H1 (cell line): ENCODE measurements around the gene CEBPE. TPM values are rescaled to one million over a fixed set of nuclear protein-coding genes. Genes with fewer than 3 reads are reported as not detected.

Experiments used
- CTCF ChIA-PET: fragments of 300-600 bp; sonication (Branson Sonifier 250); formaldehyde crosslinking; loops from one replicate; lab custom pipeline; 2021; ENCODE audit not compliant: partially characterized antibody; lab: Charles Lee
- POLR2A ChIA-PET: fragments of 300-600 bp; sonication (Branson Sonifier 250); formaldehyde crosslinking; loops from one replicate; lab custom pipeline; 2021; ENCODE audit warnings: inconsistent platforms; ENCODE audit not compliant: partially characterized antibody; lab: Charles Lee
- DNase-seq, 2 experiments: peaks; one replicate each; pipeline versions ENCODE4 v3.0.0 to v3.0.0-alpha.2; 2010 to 2022; ENCODE audit warnings: low spot score in 2 of 2, low read depth in 1 of 2, mixed read lengths in 1 of 2
- FAIRE-seq: peaks from 2 replicates; lab custom pipeline; 2011; peaks lifted over from hg19 to GRCh38; lab: Jason Lieb, UNC
- H2AFZ ChIP-seq: 2 replicates; pipeline ENCODE4 v1.8.1; 2012; ENCODE audit warnings: low read length, inconsistent platforms
- H2AK5ac ChIP-seq: 2 replicates; pipeline ENCODE4 v1.6.1; 2013; ENCODE audit warnings: low read depth, low read length
- H2BK120ac ChIP-seq: replicated peaks from 2 replicates; pipeline ENCODE3; 2013; ENCODE audit warnings: low read depth, low read length, inconsistent platforms
- H2BK12ac ChIP-seq: 2 replicates; pipeline ENCODE4 v1.6.1; 2013; ENCODE audit warnings: low read depth, low read length
- H2BK15ac ChIP-seq: 2 replicates; pipeline ENCODE4 v1.6.1; 2013; ENCODE audit warnings: low read length
- H2BK20ac ChIP-seq: 2 replicates; pipeline ENCODE4 v1.6.1; 2013; ENCODE audit warnings: low read length
- H2BK5ac ChIP-seq: 2 replicates; pipeline ENCODE4 v1.6.1; 2013; ENCODE audit warnings: low read depth, low read length
- H3K14ac ChIP-seq: 2 replicates; pipeline ENCODE4 v1.6.1; 2013; ENCODE audit warnings: inconsistent platforms; ENCODE audit not compliant: insufficient read length
- H3K18ac ChIP-seq: 2 replicates; pipeline ENCODE4 v1.6.1; 2013; ENCODE audit warnings: low read length; ENCODE audit errors: extremely low read depth
- H3K23ac ChIP-seq: 2 replicates; pipeline ENCODE4 v1.6.1; 2013; ENCODE audit warnings: inconsistent platforms; ENCODE audit not compliant: insufficient read length
- H3K23me2 ChIP-seq: 2 replicates; pipeline ENCODE4 v1.6.1; 2013; ENCODE audit warnings: low read depth, low read length
- H3K27ac ChIP-seq: 2 replicates; pipeline ENCODE4 v1.6.1; 2011; ENCODE audit warnings: low read depth, low read length, inconsistent platforms
- H3K27me3 ChIP-seq, 4 experiments: replicated peaks in 1 of 4; 1 replicate in 1 of 4; 2 replicates in 3 of 4; pipeline versions ENCODE4 v1.6.1 to v1.8.1; 2011 to 2013; ENCODE audit warnings: low read length in 3 of 4, mild to moderate bottlenecking in 3 of 4, inconsistent platforms in 2 of 4, mixed read lengths in 2 of 4, moderate library complexity in 1 of 4; ENCODE audit not compliant: control insufficient read depth in 3 of 4, insufficient read depth in 3 of 4; ENCODE audit errors: extremely low read depth in 1 of 4
- H3K36me3 ChIP-seq, 4 experiments: 2 replicates each; pipeline versions ENCODE4 v1.6.1 to v1.8.1; 2011 to 2013; ENCODE audit warnings: mild to moderate bottlenecking in 4 of 4, low read length in 3 of 4, moderate library complexity in 2 of 4, control low read depth in 1 of 4, inconsistent platforms in 1 of 4; ENCODE audit not compliant: insufficient read depth in 4 of 4, control insufficient read depth in 2 of 4
- H3K4ac ChIP-seq: replicated peaks from 2 replicates; pipeline ENCODE3; 2013; ENCODE audit warnings: low read length, low read depth, mixed read lengths, inconsistent platforms; ENCODE audit not compliant: insufficient read length
- H3K4me1 ChIP-seq, 4 experiments: replicated peaks in 1 of 4; 1 replicate in 1 of 4; 2 replicates in 3 of 4; pipeline versions ENCODE4 v1.6.1 to v1.8.1; 2011 to 2013; ENCODE audit warnings: low read length in 3 of 4, inconsistent platforms in 2 of 4, mixed read lengths in 1 of 4; ENCODE audit not compliant: insufficient read depth in 4 of 4, control insufficient read depth in 3 of 4
- H3K4me2 ChIP-seq, 2 experiments: 2 replicates each; pipeline versions ENCODE4 v1.6.1 to v1.8.1; 2011 to 2013; ENCODE audit warnings: low read depth in 2 of 2, low read length in 2 of 2, control low read depth in 1 of 2, inconsistent platforms in 1 of 2, mild to moderate bottlenecking in 1 of 2; ENCODE audit not compliant: insufficient read depth in 1 of 2
- H3K4me3 ChIP-seq, 4 experiments: fragments of 200-600, 300-600 bp in 1 of 4; sonication (generic), shearing (Covaris generic), sonication (Bioruptor Twin) in 1 of 4; 2 replicates each; pipeline versions ENCODE4 v1.5.1 to v1.8.1; 2011 to 2016; ENCODE audit warnings: low read length in 4 of 4, low read depth in 3 of 4, control low read depth in 2 of 4, inconsistent platforms in 2 of 4, mild to moderate bottlenecking in 2 of 4, mixed read lengths in 1 of 4, moderate library complexity in 1 of 4; ENCODE audit not compliant: insufficient read depth in 2 of 4; ENCODE audit errors: extremely low read depth in 1 of 4
- H3K56ac ChIP-seq: replicated peaks from 2 replicates; pipeline ENCODE3; 2013; ENCODE audit warnings: low read depth, mild to moderate bottlenecking, mixed read lengths, low read length, inconsistent platforms; ENCODE audit not compliant: insufficient read length
- H3K79me1 ChIP-seq: 2 replicates; pipeline ENCODE4 v1.6.1; 2013; ENCODE audit warnings: low read depth, low read length, control low read depth
- H3K79me2 ChIP-seq, 2 experiments: 2 replicates each; pipeline versions ENCODE4 v1.6.1 to v1.8.1; 2012 to 2013; ENCODE audit warnings: low read length in 2 of 2, mild to moderate bottlenecking in 2 of 2, inconsistent platforms in 1 of 2; ENCODE audit not compliant: insufficient read depth in 2 of 2, control insufficient read depth in 1 of 2
- H3K9ac ChIP-seq, 4 experiments: replicated peaks in 1 of 4; 1 replicate in 1 of 4; 2 replicates in 3 of 4; pipeline versions ENCODE4 v1.6.1 to v1.8.1; 2011 to 2013; ENCODE audit warnings: low read depth in 3 of 4, low read length in 3 of 4, control low read depth in 2 of 4, mild to moderate bottlenecking in 2 of 4, moderate library complexity in 2 of 4, inconsistent platforms in 1 of 4; ENCODE audit errors: extremely low read depth in 1 of 4
- H3K9me3 ChIP-seq, 2 experiments: 2 replicates each; pipeline versions ENCODE4 v1.6.1 to v1.8.1; 2012 to 2013; ENCODE audit warnings: mild to moderate bottlenecking in 2 of 2, moderate library complexity in 2 of 2, control low read depth in 1 of 2, inconsistent platforms in 1 of 2, low read depth in 1 of 2, low read length in 1 of 2, mixed read lengths in 1 of 2; ENCODE audit not compliant: insufficient read depth in 2 of 2
- H4K20me1 ChIP-seq, 2 experiments: replicated peaks in 1 of 2; 2 replicates each; pipeline versions ENCODE3 to v1.8.1; 2011 to 2013; ENCODE audit warnings: inconsistent platforms in 2 of 2, low read length in 2 of 2, mild to moderate bottlenecking in 1 of 2; ENCODE audit not compliant: insufficient read depth in 2 of 2, control insufficient read depth in 1 of 2
- H4K5ac ChIP-seq: 2 replicates; pipeline ENCODE4 v1.6.1; 2013; ENCODE audit warnings: low read length, low read depth, mixed read lengths, inconsistent platforms; ENCODE audit not compliant: insufficient read length
- H4K8ac ChIP-seq: 2 replicates; pipeline ENCODE4 v1.8.0; 2013; ENCODE audit warnings: mild to moderate bottlenecking, moderate library complexity, low read length, inconsistent platforms; ENCODE audit not compliant: insufficient read depth; ENCODE audit errors: extremely low read depth
- H4K91ac ChIP-seq: replicated peaks from 2 replicates; pipeline ENCODE3; 2013; ENCODE audit warnings: low read length, mixed read lengths, inconsistent platforms; ENCODE audit not compliant: insufficient read length
- BCL11A ChIP-seq, 2 experiments: IDR thresholded peaks; one replicate each; pipeline ENCODE4 v1.6.1; 2011; ENCODE audit warnings: low read depth in 2 of 2, low read length in 2 of 2, mild to moderate bottlenecking in 2 of 2
- BRCA1 ChIP-seq: IDR thresholded peaks from 2 replicates; pipeline ENCODE4 v1.6.1; 2012; ENCODE audit warnings: low read depth, low read length, improper control_type of control experiment
- FOSL1 ChIP-seq: IDR thresholded peaks from 2 replicates; pipeline ENCODE4 v1.6.1; 2011; ENCODE audit warnings: mild to moderate bottlenecking, low read depth, low read length, moderate library complexity; ENCODE audit not compliant: insufficient read depth
- NRF1 ChIP-seq: IDR thresholded peaks from 2 replicates; pipeline ENCODE4 v1.6.1; 2011; ENCODE audit warnings: mild to moderate bottlenecking, low read depth, low read length, improper control_type of control experiment
- PHF8 ChIP-seq: fragments of 200-600 bp; sonication (generic); conservative IDR thresholded peaks from 2 replicates; pipeline ENCODE4 v1.7.1; 2012; ENCODE audit warnings: low read depth, mild to moderate bottlenecking, inconsistent platforms, low read length, moderate library complexity
- SP2 ChIP-seq: IDR thresholded peaks from 2 replicates; pipeline ENCODE4 v1.6.1; 2012; ENCODE audit warnings: mild to moderate bottlenecking, low read length, inconsistent platforms
- TEAD4 ChIP-seq: IDR thresholded peaks from 2 replicates; pipeline ENCODE4 v1.6.1; 2012; ENCODE audit warnings: low read depth, low read length, inconsistent platforms, mixed read lengths
- YY1 ChIP-seq: IDR thresholded peaks from 2 replicates; pipeline ENCODE4 v1.6.1; 2011; ENCODE audit warnings: low read depth, mild to moderate bottlenecking, low read length
- WGBS, 2 experiments: shearing (Covaris generic) in 1 of 2; methylation state at CpG; one replicate each; pipeline versions ENCODE4 v1.1.6 to v1.1.7; 2013 to 2015; ENCODE audit warnings: low lambda C conversion rate in 2 of 2, mixed read lengths in 2 of 2, inconsistent platforms in 1 of 2, low coverage in 1 of 2, missing lambda C conversion rate in 1 of 2; ENCODE audit not compliant: insufficient replicate concordance in 2 of 2, insufficient coverage in 1 of 2, insufficient read length in 1 of 2; ENCODE audit errors: extremely low coverage in 1 of 2, missing lambda C conversion rate in 1 of 2; 5-methylcytosine and 5-hydroxymethylcytosine counted together
- polyA plus RNA-seq, 7 experiments: library from polyadenylated mRNA; depleted of rRNA in 3 of 7; stranded (reverse) in 5 of 7; unstranded in 2 of 7; fragments of >200 nt in 5 of 7; fragments of 200-250 nt in 2 of 7; gene quantifications; 1 replicate in 5 of 7; 2 replicates in 1 of 7; 4 replicates in 1 of 7; pipeline versions ENCODE4 v1.2.1 to v1.2.3, GENCODE V29; 2011 to 2013; ENCODE audit warnings: missing spikeins in 2 of 7, mixed read lengths in 2 of 7
- total RNA-seq: library from RNA; stranded (reverse); fragmentation: NEBNext Ultra II Directional; extraction: Animal tissue kit (Norgen Biotek cat#: 25700); gene quantifications from 2 replicates; pipeline ENCODE4 v1.2.1, GENCODE V29; 2021
- TF ChIP-seq, protein P1 (sequence below): IDR thresholded peaks from 2 replicates; pipeline ENCODE4 v1.6.1; 2012; ENCODE audit warnings: inconsistent platforms
- TF ChIP-seq, protein P2 (sequence below): IDR thresholded peaks from 2 replicates; pipeline ENCODE4 v1.6.1; 2011; ENCODE audit warnings: low read length, improper control_type of control experiment

The CEBPE gene
- total and polyA plus RNA-seq, 2 of the 8 experiments (the other 6 are each of a cell fraction or from before 2014, with no cell fraction given), result 0.05 TPM; not detected in 1

DNA sequence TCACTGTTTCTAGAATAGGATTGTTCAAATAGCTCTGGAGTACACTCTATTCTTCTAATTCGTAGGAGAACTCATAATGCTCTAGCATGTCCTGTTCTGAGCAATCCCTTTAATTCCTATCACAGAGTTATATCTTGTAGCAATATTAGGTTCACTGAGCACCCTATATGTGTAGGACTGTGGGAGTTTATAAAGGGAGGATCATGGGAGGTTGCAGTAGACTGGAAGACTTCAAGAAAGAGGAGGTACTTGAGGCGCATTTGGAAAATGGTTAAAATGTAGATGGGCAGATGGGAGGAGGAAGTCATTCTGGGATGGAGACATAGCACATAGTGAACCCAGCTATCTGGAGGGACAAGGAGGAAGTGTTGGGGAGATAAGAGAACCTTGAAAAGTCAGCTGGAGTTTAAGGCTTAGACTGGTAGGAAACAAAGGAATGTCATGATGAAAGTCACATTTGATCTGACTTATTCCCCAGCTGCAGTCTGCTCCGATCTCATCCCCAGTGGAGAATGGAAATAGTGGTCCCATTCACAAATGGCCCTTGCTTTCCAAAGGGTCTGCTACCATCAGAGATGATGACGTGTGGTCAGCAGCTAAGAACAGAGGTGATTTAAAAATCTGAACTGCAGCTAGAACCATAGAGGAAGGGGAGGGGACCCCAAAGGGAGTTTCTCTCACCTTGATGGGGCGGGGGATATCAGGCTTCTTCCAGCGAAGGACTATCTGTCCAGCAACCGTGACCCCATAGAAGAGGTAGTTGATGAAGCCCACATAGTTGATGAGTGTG is 10.1 kb upstream of the CEBPE start:
- H4K20me1 ChIP-seq, result peaks cover 0 to 2% of the 10 kb centered on the region in 2 experiments
- no peak overlapping the region for H2BK120ac ChIP-seq
- H4K5ac ChIP-seq, result no peak overlapping the region
- DNase-seq, result no peak
- no peak overlapping the region for H3K23ac ChIP-seq
- H2AFZ ChIP-seq, result no peak overlapping the region
- H2AK5ac ChIP-seq, result no peak overlapping the region
- H4K8ac ChIP-seq, result no peak overlapping the region
- no peak overlapping the region for H2BK15ac ChIP-seq
- no peak overlapping the region for H2BK20ac ChIP-seq
- no peak overlapping the region for H4K91ac ChIP-seq
- no peak overlapping the region for H2BK12ac ChIP-seq
- H3K79me1 ChIP-seq, result no peaks in the 10 kb centered on the region
- no peak overlapping the region for H3K4me3 ChIP-seq
- CTCF ChIA-PET, result interaction anchor here (1.1 to 3.4 kb wide), 4 partner anchors 8 to 165 kb away, joined by 3 to 27 read pairs (median 5); no protein-coding TSS in a partner anchor
- POLR2A ChIA-PET, result interaction anchor here (1.0 to 2.1 kb wide), 5 partner anchors 10 to 66 kb away, joined by 3 to 6 read pairs (median 3); partner anchors contain the start of genes ACIN1 and C14orf119
- no peak overlapping the region for H3K14ac ChIP-seq
- H2BK5ac ChIP-seq, result no peak overlapping the region
- H3K18ac ChIP-seq, result no peak overlapping the region
- WGBS, 2 experiments, result 85% methylated on average over 7 of the region's 7 CpGs; no CpG with 5 or more reads in 1 of the 2 experiments
- H3K9me3 ChIP-seq, result no peaks in the 10 kb centered on the region
- H3K4me2 ChIP-seq, result no peak overlapping the region
- H3K27me3 ChIP-seq, result no peaks in the 10 kb centered on the region
- 0 out of 7 replicates have a peak, but pooled peaks cover 0 to 2% (median 0%) of the 10 kb centered on the region in 4 experiments for H3K4me1 ChIP-seq
- H3K23me2 ChIP-seq, result no peaks in the 10 kb centered on the region
- H3K56ac ChIP-seq, result no peak overlapping the region
- no peak overlapping the region for H3K4ac ChIP-seq
- H3K79me2 ChIP-seq, result no peaks in the 10 kb centered on the region
- H3K9ac ChIP-seq, result no peak overlapping the region
- no peak for FAIRE-seq
- H3K36me3 ChIP-seq, result peaks cover 15 to 52% (median 23%) of the 10 kb centered on the region in 4 experiments
- no peak overlapping the region for H3K27ac ChIP-seq
- TF ChIP-seq TEAD4 (no peak), BCL11A (IDR thresholded peaks at IDR 0.05; ENCODE audit: low read depth in 2 of 2, low read length in 2 of 2) (no peak), PHF8 (no peak), SP2 (no peak), NRF1 (no peak), BRCA1 (no peak), YY1 (no peak), FOSL1 (no peak)
- TF ChIP-seq, protein P1, sequence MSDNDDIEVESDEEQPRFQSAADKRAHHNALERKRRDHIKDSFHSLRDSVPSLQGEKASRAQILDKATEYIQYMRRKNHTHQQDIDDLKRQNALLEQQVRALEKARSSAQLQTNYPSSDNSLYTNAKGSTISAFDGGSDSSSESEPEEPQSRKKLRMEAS, result no peak
- TF ChIP-seq, protein P2, sequence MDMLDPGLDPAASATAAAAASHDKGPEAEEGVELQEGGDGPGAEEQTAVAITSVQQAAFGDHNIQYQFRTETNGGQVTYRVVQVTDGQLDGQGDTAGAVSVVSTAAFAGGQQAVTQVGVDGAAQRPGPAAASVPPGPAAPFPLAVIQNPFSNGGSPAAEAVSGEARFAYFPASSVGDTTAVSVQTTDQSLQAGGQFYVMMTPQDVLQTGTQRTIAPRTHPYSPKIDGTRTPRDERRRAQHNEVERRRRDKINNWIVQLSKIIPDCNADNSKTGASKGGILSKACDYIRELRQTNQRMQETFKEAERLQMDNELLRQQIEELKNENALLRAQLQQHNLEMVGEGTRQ, result no peak
